Thyroid gland (tissue), 4 donors: ENCODE measurements around the gene KLRC4. TPM values are rescaled to one million over a fixed set of nuclear protein-coding genes. Genes with fewer than 3 reads are reported as not detected.
"Not testable (repeated sequence)": the region's sequence is repeated elsewhere in the genome, so short reads cannot be mapped to it uniquely, and the experiment has no call there.

ENCODE experiments used
- DNase-seq, 2 donors: peaks; one replicate each; pipeline ENCODE4 v3.0.0-alpha.2; 2019
- H3K27ac ChIP-seq, 3 donors: fragments of 200-600 bp; sonication (generic); 1 replicate in 2 of 3; 2 replicates in 1 of 3; pipeline ENCODE4 v1.5.1; 2016 to 2019; ENCODE audit warnings: mild to moderate bottlenecking in 1 of 3, moderate library complexity in 1 of 3
- H3K27me3 ChIP-seq: fragments of 200-600 bp; sonication (generic); one replicate; pipeline ENCODE4 v1.5.1; 2019
- H3K36me3 ChIP-seq, 2 donors: fragments of 200-600 bp; sonication (generic); one replicate each; pipeline ENCODE4 v1.5.1; 2016 to 2019
- H3K4me1 ChIP-seq, 2 donors: fragments of 200-600 bp; sonication (generic); one replicate each; pipeline ENCODE4 v1.5.1; 2017 to 2019
- H3K4me3 ChIP-seq, 3 donors: fragments of 200-600 bp; sonication (generic); replicated peaks in 1 of 3; 1 replicate in 2 of 3; 2 replicates in 1 of 3; pipeline ENCODE4 v1.5.1; 2016; ENCODE audit warnings: mild to moderate bottlenecking in 1 of 3
- H3K9me3 ChIP-seq: fragments of 200-600 bp; sonication (generic); one replicate; pipeline ENCODE4 v1.5.1; 2017
- POLR2A ChIP-seq, 2 donors: fragments of 450-650 bp; IDR thresholded peaks; one replicate each; pipeline ENCODE4 v1.6.1; 2017; ENCODE audit warnings: antibody characterized with exemption in 2 of 2, mild to moderate bottlenecking in 2 of 2, moderate library complexity in 1 of 2
- WGBS, 2 donors: methylation state at CpG; one replicate each; pipeline ENCODE4 v1.1.5; 2017; 5-methylcytosine and 5-hydroxymethylcytosine counted together
- intact Hi-C: fragments of 100-400 bp; cut with DNase I; formaldehyde crosslinking; loops from one replicate; pipeline ENCODE4 v1.15.1; 2023
- total RNA-seq, 4 donors: library from RNA; depleted of rRNA; stranded (reverse); fragments of >200 nt; gene quantifications; one replicate each; pipeline ENCODE4 v1.2.3, GENCODE V29; 2016
- TF ChIP-seq, protein P1 (sequence below), 6 experiments: fragments of 200-600 bp in 3 of 6; fragments of 450-650 bp in 3 of 6; sonication (generic) in 3 of 6; IDR thresholded peaks; one replicate each; pipeline ENCODE4 v1.5.1; 2016 to 2019; ENCODE audit warnings: antibody characterized with exemption in 6 of 6, mild to moderate bottlenecking in 2 of 6, inconsistent platforms in 1 of 6, moderate library complexity in 1 of 6

The KLRC4 gene
- total RNA-seq, 4 donors from 2014 or later: 2.4 TPM; not detected in 3

DNA sequence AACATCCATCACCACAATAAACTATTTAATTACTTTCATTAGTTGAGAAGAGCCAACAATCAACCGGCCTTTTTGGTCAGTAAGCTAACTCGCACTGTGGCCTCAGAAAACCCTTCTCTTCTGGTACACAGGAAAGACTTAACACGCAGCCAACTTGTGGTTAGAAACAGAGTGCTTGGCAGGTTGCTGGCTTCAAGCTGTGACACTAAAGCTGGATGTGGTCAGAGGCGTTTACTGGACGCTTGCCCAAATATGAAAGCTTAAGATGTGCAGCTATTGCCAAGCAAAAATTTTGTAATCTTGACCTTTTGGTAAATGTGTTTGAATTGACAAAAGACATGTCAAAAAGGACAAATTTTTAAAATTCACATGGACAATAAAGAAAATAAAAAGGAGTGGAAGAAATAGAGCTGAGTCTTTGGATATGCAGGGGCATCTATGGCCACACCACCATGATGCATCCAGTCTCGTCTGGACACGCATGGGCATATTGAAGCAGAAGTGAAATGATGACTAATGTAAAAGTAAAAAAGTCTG is 17.1 kb downstream of the KLRC4 start:
- H3K36me3 ChIP-seq: no peaks in the 10 kb centered on the region
- no peak overlapping the region for H3K4me3 ChIP-seq
- no peak overlapping the region for H3K27ac ChIP-seq
- WGBS, 2 donors: 67 to 79% methylated on average over 7 of the region's 7 CpGs
- H3K9me3 ChIP-seq: no peaks in the 10 kb centered on the region
- no peaks in the 10 kb centered on the region for H3K27me3 ChIP-seq
- no peak for TF ChIP-seq POLR2A (IDR thresholded peaks at IDR 0.05)
- TF ChIP-seq, protein P1, sequence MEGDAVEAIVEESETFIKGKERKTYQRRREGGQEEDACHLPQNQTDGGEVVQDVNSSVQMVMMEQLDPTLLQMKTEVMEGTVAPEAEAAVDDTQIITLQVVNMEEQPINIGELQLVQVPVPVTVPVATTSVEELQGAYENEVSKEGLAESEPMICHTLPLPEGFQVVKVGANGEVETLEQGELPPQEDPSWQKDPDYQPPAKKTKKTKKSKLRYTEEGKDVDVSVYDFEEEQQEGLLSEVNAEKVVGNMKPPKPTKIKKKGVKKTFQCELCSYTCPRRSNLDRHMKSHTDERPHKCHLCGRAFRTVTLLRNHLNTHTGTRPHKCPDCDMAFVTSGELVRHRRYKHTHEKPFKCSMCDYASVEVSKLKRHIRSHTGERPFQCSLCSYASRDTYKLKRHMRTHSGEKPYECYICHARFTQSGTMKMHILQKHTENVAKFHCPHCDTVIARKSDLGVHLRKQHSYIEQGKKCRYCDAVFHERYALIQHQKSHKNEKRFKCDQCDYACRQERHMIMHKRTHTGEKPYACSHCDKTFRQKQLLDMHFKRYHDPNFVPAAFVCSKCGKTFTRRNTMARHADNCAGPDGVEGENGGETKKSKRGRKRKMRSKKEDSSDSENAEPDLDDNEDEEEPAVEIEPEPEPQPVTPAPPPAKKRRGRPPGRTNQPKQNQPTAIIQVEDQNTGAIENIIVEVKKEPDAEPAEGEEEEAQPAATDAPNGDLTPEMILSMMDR (IDR thresholded peaks at IDR 0.05): no peak
- DNase-seq: peak; percentile 20 to 22
- no peaks in the 10 kb centered on the region for H3K4me1 ChIP-seq
- intact Hi-C loops: no loop called here

DNA sequence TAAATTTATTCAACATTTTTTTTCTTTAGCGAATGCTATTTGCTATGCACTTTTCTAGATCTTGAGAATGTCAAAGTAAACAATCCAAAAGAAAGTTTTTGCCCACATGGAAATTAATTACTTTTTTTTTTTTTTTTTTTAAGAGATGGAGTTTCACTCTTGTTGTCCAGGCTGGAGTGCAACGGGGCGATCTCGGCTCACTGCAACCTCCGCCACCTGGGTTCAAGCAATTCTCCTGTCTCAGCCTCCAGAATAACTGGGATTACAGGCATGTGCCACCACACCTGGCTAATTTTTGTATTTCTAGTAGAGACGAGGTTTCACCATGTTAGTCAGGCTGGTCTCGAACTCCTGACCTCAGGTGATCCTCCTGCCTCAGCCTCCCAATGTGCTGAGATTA is 18.6 kb downstream of the KLRC4 start:
- H3K27me3 ChIP-seq, H3K4me1 ChIP-seq, H3K9me3 ChIP-seq, H3K36me3 ChIP-seq, H3K27ac ChIP-seq, intact Hi-C loops, DNase-seq, H3K4me3 ChIP-seq: not testable (repeated sequence)
- 89 to 97% methylated on average over 7 of the region's 7 CpGs for WGBS, 2 donors

DNA sequence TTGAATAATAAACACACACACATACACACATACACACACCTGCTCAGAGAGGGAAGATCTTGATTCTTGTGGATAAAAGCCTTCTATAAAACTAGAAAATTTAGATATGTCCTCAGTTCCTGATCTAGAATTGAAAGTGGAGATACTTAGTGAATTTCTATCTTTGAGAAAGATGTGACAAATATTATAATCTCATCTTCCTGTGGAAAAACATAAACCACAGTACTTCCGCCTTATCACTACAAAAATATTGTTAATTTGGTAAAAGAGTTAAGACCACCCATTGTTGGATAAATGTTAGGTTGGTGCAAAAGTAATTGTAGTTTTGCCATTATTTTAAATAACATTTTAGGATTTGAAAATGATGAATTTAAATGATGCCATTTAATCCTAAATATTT is 19.7 kb downstream of the KLRC4 start, which contains the start of gene KLRK1:
KLRK1 (minus strand) TSS at position 138 of the 400 bp plus-strand sequence. CDS start 1,231 bp downstream, outside the sequence.
- 91% methylated on average over 1 of the region's 1 CpG for WGBS, 2 donors
- TF ChIP-seq, protein P1 (IDR thresholded peaks at IDR 0.05): no peak
- TF ChIP-seq POLR2A (IDR thresholded peaks at IDR 0.05): no peak
- H3K27ac ChIP-seq: no peak within 1 kb of the TSS
- no peaks in the 10 kb centered on the region for H3K9me3 ChIP-seq
- H3K4me3 ChIP-seq: no peak within 1 kb of the TSS
- H3K4me1 ChIP-seq: no peaks in the 10 kb centered on the region
- no peak for DNase-seq
- H3K36me3 ChIP-seq: no peaks in the 10 kb centered on the region
- no peaks in the 10 kb centered on the region for H3K27me3 ChIP-seq
- intact Hi-C loops: no loop called here

DNA sequence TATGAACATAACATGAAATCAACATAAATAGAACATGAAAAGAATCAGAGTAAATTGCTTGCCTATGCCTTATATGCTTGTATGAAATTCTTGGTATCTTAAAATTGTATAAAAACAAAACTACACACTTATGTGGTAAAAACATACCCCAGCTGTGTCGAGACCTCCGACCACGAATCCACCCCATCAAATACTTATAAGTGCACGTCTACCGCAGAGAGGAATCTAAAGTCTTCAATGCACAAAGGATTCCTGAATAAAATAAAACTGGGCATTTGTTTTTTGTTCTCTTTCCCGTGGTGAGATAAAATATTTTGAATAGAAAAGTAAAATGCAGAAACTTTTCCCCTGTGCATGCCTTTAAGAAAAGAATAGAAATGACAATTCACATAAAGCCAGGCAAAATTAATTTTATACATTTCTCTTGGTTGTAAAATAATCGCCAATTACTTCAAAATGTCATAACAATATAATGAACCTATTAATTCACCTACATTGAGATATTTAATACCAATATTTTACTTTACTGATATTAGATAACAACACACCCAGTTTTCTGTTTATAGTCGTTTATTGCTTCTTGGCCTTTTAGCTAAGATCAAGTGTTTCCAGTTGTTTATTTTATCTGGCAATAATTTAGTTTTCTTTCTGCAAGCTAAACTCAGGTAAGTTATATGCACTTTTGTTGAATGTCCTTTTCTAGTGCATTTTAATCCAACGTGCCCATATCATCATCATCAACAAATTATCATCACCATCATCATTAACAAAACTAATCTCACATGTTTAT is 20.7 kb downstream of the KLRC4 start:
- Histone ChIP-seq H3K9me3 (no peaks in the 10 kb centered on the region), H3K36me3 (no peaks in the 10 kb centered on the region)

DNA sequence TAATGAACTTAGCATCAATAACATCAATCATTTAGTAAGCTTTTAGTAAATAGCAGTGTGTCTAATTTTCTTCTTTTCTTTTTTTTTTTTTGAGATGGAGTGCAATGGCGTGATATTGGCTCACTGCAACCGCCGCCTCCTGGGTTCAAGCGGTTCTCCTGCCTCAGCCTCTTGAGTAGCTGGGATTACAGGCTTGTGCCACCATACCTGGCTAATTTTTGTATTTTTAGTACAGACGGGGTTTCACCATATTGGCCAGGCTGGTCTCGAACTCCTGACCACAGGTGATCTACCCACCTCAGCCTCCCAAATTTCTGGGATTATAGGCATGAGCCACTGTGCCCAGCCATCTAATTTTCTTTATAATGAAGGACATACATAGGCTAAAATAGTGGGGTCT is 22.1 kb downstream of the KLRC4 start:
- H3K9me3 ChIP-seq, H3K27me3 ChIP-seq, H3K4me1 ChIP-seq, H3K4me3 ChIP-seq, DNase-seq, H3K27ac ChIP-seq, H3K36me3 ChIP-seq, intact Hi-C loops: not testable (repeated sequence)
- 88 to 92% methylated on average over 6 of the region's 6 CpGs for WGBS, 2 donors

More for the DNA sequence above, 20.7 kb downstream of the KLRC4 start:
- Histone ChIP-seq H3K27me3 (no peaks in the 10 kb centered on the region), H3K27ac (no peak overlapping the region), H3K4me1 (no peaks in the 10 kb centered on the region), H3K4me3 (no peak overlapping the region)
- intact Hi-C loops: no loop called here
- 78% methylated on average over 9 of the region's 9 CpGs for WGBS, 2 donors
- TF ChIP-seq POLR2A (IDR thresholded peaks at IDR 0.05): no peak
- TF ChIP-seq, protein P1 (IDR thresholded peaks at IDR 0.05): no peak
- DNase-seq: no peak

DNA sequence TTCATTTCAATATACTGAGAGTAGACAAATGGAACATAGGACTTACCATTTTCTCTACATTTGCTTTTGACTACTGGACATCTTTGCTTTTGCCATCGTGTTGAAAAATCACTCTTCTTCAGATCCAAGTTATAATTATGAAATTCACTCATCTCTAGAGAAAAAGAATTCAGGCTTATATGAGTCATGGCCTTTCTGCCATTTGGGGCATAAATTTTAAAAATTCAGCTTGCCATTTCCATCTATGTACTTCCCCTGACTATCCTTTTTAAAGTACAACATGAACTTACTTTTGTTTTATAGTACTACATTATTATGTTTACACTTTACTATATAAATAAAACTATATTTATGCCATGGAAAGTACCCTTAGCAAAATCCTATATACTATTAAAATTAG is 22.7 kb downstream of the KLRC4 start:
- WGBS, 2 donors: 51 to 74% methylated on average over 1 of the region's 1 CpG
- no peak for TF ChIP-seq POLR2A (IDR thresholded peaks at IDR 0.05)
- TF ChIP-seq, protein P1 (IDR thresholded peaks at IDR 0.05): no peak
- Histone ChIP-seq H3K9me3 (no peaks in the 10 kb centered on the region), H3K27me3 (no peaks in the 10 kb centered on the region), H3K36me3 (no peaks in the 10 kb centered on the region), H3K4me1 (no peaks in the 10 kb centered on the region), H3K27ac (no peak overlapping the region), H3K4me3 (no peak overlapping the region)
- intact Hi-C loops: no loop called here
- DNase-seq: no peak
